Middle frontal gyrus (tissue), 1 donor: ENCODE results near the gene HOXA9.

Experiments
- DNase-seq: peaks from one replicate; pipeline ENCODE4 v3.0.0-alpha.2; 2015; ENCODE audit warnings: low spot score; ENCODE audit errors: extremely low spot score

HOXA9 gene

GRCh38 chr7:27115221-27116026 is 49.9 kb downstream of the HOXA9 start:
- no peak for DNase-seq

- DNase-seq, result no peak
Measured at GRCh38 chr7:27114881-27115220, 50.5 kb downstream of the HOXA9 start.

DNA sequence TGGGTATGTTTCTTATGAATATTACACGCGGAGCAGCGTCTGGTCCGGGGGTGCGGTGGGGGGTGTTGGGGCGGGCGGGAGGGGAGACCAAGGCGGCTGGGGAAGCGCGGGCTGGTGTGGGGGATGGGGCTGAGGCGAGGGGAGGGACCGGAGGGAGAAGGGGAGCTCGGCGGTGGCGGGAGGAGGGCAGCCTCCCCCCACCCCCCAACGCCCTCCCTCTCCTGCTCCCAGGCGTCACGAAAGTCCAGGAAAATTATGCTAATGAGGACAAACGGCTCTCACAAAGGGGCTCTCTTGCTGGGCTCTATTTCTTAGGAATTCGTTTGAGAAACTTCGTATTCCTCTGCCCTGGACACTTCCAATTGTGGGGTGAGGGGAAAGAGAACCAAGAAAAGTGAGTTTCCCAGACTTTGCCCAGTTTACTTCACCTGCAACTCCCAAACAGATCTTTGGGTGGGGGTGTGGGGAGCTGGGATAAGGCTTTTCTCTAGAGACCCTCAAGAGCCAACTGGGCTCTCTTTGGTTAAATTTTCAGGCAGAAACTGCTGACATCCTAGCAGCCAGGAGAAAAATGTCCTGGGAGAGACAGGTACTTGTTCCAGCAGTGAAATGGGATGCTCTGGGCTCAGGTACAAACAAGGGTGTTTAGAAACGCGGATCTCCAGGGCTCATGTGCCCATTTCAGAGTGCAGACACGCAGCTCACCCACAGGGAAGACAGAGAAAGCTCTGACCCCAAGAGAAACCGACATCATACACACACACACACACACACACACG is 51.2 kb downstream of the HOXA9 start:
- DNase-seq, result no peak

DNA sequence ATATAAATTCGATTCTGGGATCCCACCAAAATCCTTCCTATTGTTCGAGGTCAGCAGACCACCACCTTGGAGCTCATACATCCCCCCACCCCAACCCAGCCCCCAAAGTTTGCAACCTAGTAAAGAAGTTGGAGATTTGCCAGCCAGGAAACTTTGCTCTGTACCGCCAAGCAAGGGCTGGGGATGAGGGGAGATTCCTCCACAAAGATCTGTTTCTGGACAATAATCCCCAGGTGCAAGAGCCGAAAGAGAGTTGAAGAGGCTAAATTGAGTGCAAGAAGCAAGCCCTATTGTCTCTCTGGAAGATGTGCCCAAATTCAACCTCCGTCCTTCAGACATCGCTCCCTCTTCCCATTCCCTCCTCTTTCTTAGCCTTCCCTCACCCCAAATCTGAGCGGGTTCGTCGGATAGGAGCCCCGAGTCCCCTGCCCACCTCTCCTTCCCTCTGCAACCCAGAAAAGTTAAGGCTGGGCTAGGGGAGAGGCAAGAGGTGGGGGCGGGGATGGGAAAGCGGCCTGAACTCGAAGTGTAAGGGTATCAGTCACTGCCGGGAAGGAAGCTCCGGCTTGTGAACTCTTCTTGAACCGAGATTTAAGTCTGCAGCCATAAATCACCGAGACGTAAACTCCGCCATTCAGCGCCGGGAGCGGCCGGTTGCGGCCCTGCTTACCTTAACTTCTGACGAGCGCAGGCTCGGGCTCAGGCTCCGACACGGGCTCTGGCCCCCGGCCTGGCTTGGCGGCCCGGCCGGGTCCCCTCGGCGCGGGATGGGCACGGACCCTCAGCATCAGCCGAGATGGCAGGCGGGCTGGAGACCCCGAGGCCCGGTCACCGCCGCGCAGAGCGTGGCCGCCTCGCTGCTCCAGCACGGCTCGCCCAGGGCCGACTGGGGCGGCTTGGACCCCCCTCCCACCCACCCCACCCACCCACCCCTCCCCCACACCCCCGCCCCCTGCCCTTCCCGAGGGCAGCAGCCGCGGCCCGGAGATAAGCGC is 52.1 kb downstream of the HOXA9 start:
- DNase-seq, result no peak
